GM12891 (cell line): ENCODE results near the gene KPNA4.

Source experiments
- DNase-seq: peaks from one replicate; pipeline ENCODE4 v3.0.0; 2011; ENCODE audit warnings: low spot score; ENCODE audit not compliant: insufficient read length
- FAIRE-seq: peaks from 2 replicates; lab custom pipeline; 2011; peaks lifted over from hg19 to GRCh38; lab: Jason Lieb, UNC
- PAX5 ChIP-seq: IDR thresholded peaks from 2 replicates; pipeline ENCODE4 v1.6.1; 2011; ENCODE audit warnings: low read length, moderate library complexity, mild to moderate bottlenecking; ENCODE audit not compliant: insufficient read depth, severe bottlenecking
- POLR2A ChIP-seq: IDR thresholded peaks from 2 replicates; pipeline ENCODE4 v1.6.1; 2011; ENCODE audit warnings: low read depth, low read length, control low read depth
- POLR2AphosphoS5 ChIP-seq: IDR thresholded peaks from 2 replicates; pipeline ENCODE4 v1.6.1; 2011; ENCODE audit warnings: low read depth, low read length, control low read depth
- POU2F2 ChIP-seq: IDR thresholded peaks from 2 replicates; pipeline ENCODE4 v1.6.1; 2011; ENCODE audit warnings: low read depth, mild to moderate bottlenecking, control low read depth, low read length, moderate library complexity
- SPI1 ChIP-seq: IDR thresholded peaks from 2 replicates; pipeline ENCODE4 v1.6.1; 2011; ENCODE audit warnings: low read depth, low read length, control low read depth
- TAF1 ChIP-seq: IDR thresholded peaks from 2 replicates; pipeline ENCODE4 v1.6.1; 2011; ENCODE audit warnings: low read depth, low read length, control low read depth

Gene KPNA4

DNA sequence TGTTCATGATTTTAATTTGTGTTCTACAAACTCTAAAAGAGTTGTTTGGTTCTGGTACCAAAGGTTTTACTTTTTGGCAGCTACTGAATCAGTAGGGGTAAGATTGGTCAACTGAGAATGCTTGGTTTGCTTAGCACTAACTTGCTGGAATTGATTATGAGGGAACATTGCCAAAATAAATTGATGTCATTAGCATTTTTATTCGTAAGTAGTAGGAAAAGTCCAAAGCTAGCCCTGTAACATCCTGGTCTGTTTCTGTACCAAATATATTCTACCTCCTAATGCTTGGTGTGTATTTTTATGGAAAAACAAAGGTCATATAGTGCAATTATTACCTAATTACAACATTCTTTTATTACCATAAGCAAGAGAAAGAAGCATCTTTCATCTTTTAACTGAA lies 35.9 kb upstream of the KPNA4 start:
- DNase-seq (no peak), FAIRE-seq (no peak)
- TF ChIP-seq SPI1 (no peak), POLR2AphosphoS5 (no peak), POU2F2 (no peak), POLR2A (no peak), PAX5 (no peak)

DNA sequence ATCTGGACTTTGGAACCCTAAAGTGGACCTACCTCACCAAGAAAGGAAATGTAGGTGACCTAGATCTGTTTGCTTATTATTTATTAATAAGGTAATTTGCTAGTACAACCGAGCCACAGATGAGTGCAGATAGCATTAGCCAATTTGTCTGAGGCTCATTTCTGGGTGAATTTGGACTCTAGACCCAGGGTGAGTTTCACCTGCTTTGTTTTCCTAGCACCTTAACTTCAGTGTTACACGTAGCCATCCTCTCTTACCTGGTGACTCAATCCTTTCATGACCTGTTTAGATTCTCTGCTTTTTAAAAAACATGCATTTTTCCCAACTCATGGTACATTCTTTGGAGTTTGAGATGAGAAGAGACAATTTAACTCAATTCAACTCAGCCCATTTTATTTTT lies 33.5 kb upstream of the KPNA4 start:
- DNase-seq (no peak), FAIRE-seq (no peak)
- TF ChIP-seq POLR2AphosphoS5 (no peak), POLR2A (no peak), PAX5 (no peak), TAF1 (no peak), SPI1 (no peak), POU2F2 (no peak)

DNA sequence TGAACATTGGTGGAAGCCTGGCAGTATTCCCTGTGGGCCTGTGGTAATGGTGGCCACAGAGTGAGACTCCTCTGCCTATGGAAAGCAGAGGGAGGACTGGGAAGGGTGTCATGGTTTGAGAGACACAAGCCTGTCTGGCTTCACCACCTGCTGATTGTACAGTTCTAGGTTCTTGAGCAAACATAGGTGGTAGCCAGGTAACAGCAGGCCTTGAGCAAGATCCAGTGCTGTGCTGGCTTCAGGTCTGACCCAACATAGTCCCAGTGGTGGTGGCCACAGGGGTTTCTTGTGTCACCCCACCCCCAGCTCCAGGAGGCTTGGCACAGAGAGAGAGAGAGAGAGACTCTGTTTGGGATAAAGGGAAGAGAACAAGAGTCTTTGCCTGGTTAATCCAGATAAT lies 22.7 kb upstream of the KPNA4 start:
- TF ChIP-seq PAX5 (no peak), POLR2AphosphoS5 (no peak), POLR2A (no peak), SPI1 (no peak), TAF1 (no peak)

DNA sequence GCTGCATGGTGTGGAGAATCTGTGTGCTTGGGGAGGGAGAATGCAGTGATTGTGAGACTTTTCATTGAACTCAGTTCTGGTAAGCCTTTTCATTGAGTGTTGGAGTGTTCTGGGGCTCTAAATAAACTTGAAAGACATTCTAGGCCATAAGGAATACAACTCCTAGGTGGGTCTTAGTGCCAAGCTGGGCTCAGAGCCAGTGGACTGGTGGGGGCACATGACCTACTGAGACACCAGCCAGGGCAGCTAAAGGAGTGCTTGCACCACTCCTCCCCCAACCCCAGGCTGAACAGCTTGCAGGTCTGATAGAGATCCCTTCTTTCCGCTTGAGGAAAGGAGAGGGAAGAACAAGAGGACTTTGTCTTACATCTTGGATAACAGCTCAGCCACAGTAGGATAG lies 21.7 kb upstream of the KPNA4 start:
- no peak for TF ChIP-seq PAX5
- no peak for TF ChIP-seq POLR2A
- no peak for TF ChIP-seq POLR2AphosphoS5
- no peak for TF ChIP-seq POU2F2
- no peak for TF ChIP-seq SPI1
- no peak for TF ChIP-seq TAF1
- FAIRE-seq (no peak), DNase-seq (no peak)

More for the DNA sequence above, 22.7 kb upstream of the KPNA4 start:
- DNase-seq (no peak), FAIRE-seq (no peak)

DNA sequence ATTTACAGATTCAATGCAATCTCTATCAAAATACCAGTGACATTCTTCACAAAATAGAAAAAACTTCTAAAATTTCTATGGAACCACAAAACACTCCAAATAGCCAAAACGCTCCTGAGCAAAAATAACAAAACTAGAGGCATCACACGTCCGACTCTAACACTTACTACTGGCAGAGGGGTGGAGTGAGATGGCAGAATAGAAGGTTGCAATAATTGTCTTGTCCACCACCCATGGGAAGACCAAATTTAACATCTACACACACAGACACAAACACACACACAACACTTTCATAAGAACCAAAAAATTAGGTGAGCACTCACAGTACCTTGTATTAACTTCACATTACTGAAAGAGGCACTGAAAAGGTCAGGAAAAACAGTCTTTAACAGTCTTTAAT lies 21.3 kb upstream of the KPNA4 start:
- no peak for FAIRE-seq
- DNase-seq: no peak
- TF ChIP-seq POLR2A (no peak), SPI1 (no peak), POLR2AphosphoS5 (no peak)

DNA sequence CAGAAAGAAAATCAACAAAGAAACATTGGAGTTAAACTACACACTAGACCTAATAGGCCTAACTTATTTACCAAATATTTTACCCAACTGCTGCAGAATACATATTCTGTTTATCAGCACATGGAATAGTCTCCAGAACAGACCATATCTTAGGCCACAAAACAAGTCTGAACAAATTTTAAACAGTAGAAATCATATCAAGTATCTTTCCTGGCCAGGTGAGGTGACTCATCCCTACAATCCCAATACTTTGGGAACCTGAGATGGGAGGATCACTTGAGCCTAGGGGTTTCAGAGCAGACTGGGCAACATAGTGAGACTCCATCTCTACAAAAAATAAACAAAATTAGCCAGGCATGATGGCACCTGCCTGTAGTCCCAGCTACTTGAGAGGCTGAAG lies 18.1 kb upstream of the KPNA4 start:
- FAIRE-seq (no peak), DNase-seq (no peak)
- TF ChIP-seq POLR2A (no peak), PAX5 (no peak), POLR2AphosphoS5 (no peak), TAF1 (no peak), SPI1 (no peak), POU2F2 (no peak)

DNA sequence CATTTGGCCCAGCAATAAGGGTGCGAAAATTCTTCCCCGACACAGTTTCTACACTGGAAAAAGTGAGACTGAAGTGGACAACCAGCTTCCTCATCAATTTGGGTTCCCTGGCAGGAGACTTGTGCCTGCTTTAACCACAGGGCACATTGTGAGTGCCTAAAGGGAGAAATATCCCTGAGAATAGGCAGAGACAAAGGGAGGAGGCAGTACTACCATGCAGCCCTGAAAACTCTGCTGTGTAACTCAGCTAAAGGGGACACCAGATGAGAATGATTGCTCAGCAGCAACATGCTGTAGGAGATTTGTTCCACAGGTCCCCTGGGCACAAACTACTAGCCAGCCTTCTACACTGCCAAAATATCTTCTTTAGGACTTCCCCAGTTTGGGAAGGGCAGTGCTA lies 15.6 kb upstream of the KPNA4 start:
- TF ChIP-seq SPI1 (no peak), POLR2A (no peak), PAX5 (no peak), TAF1 (no peak), POLR2AphosphoS5 (no peak), POU2F2 (no peak)
- no peak for FAIRE-seq
- no peak for DNase-seq

DNA sequence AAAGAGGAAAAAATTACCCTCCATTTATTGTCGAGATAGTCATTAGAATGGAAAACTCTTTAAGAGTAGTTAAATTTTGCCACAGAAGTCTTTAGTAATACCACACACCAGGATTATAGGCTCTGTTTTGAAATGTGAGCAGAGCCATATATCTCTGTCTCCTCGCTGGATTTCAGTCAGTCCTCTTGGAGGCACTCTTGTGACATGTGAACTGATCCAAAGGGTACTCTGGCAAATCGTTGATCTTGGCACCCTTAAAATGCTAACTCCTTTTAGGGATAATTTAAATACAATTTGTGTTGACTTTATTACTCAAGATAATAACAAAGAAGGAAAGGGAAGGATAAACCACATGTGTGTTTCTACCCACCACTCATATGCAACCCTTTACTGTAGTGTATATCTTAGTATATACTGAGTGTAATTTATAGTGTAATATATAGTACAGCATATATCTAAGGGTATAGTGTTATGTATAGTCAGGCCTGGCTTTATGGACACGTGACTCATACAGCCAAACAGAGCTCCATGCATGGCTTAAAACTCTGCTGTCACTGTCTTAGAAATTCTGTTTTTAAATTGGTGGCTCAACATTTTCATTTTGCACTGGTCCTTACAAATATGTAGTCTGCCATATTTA lies 12.3 kb upstream of the KPNA4 start:
- FAIRE-seq: no peak
- TF ChIP-seq POLR2AphosphoS5 (no peak), PAX5 (no peak), POU2F2 (no peak), POLR2A (no peak)
- no peak for DNase-seq

DNA sequence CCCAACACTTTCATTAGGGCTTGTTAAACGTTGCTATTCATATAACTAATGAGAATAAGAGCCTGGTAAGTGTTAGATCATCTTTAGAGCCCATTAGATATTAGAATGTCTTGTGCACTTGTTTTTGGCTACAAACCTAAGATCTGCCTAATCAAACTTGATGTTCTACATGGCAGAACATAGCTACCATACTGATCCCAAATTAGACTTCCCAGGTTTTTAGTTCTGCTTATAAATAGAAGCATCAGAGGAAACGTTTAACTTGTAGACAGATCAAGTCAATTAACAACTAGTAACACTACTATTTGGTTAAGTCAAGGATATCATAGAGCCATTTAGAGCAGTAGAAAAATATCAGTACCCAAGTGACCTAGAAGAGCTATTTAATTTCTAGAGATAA lies 11.7 kb upstream of the KPNA4 start:
- FAIRE-seq (no peak), DNase-seq (no peak)
- TF ChIP-seq SPI1 (no peak), POU2F2 (no peak), POLR2AphosphoS5 (no peak), TAF1 (no peak), POLR2A (no peak), PAX5 (no peak)

DNA sequence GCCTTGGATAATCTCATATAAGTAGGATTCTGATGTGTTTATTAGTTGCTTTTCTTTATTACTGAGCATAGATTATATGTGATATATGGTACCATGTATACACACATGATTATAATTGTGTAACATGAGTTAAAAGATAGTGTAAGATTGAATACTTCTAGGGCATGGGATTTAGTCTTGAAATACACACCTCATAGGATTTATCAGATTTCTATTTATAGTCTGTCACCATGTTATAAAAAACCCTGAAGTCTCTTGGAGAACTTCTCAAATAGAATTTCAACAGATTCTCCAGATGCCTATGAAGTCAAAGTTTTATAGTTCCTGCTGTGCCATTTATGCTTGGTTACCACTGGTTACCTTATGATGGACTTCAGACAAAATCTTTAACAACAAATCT lies 11.2 kb upstream of the KPNA4 start:
- no peak for DNase-seq
- no peak for FAIRE-seq
- TF ChIP-seq POLR2AphosphoS5: no peak
- TF ChIP-seq TAF1: no peak
- no peak for TF ChIP-seq POU2F2
- TF ChIP-seq POLR2A: no peak
- TF ChIP-seq SPI1: no peak
- no peak for TF ChIP-seq PAX5
